OCI-LY7 (cell line): ENCODE data around the gene GNB1L.

ENCODE experiments used
- EZH2phosphoT487 ChIP-seq: fragments of 200-600 bp; sonication (generic); IDR thresholded peaks from 2 replicates; pipeline ENCODE4 v1.6.1; 2018; ENCODE audit warnings: low read depth, borderline replicate concordance, mild to moderate bottlenecking, mixed run types, antibody characterized with exemption, low read length, moderate library complexity, mixed read lengths
- TF ChIP-seq, protein P1 (sequence below): fragments of 200-600 bp; sonication (generic); conservative IDR thresholded peaks from 2 replicates; pipeline ENCODE4 v1.5.1; 2014; ENCODE audit warnings: mild to moderate bottlenecking, antibody characterized with exemption, low read length, moderate library complexity, mixed read lengths

DNA sequence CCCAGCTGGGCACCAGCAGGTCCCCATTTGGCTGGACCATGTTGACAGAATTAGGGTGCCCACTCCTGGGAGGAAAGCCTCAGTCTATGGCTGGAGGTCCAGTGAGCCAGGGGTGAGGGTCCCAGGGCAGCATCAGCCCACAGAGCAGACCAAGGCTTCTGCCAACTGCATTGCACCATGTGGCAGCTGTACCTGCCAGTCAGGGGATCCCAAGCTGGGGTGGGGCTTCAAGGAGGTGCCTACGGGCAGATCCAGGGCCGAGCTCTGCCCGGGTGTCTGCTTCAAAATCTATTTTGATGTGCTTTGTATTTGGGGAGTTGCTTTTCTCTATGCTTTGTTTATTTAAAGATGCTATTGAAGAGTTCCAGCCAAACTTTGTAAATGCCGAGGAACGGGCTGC lies 120.9 kb downstream of the GNB1L start:
- TF ChIP-seq, protein P1, sequence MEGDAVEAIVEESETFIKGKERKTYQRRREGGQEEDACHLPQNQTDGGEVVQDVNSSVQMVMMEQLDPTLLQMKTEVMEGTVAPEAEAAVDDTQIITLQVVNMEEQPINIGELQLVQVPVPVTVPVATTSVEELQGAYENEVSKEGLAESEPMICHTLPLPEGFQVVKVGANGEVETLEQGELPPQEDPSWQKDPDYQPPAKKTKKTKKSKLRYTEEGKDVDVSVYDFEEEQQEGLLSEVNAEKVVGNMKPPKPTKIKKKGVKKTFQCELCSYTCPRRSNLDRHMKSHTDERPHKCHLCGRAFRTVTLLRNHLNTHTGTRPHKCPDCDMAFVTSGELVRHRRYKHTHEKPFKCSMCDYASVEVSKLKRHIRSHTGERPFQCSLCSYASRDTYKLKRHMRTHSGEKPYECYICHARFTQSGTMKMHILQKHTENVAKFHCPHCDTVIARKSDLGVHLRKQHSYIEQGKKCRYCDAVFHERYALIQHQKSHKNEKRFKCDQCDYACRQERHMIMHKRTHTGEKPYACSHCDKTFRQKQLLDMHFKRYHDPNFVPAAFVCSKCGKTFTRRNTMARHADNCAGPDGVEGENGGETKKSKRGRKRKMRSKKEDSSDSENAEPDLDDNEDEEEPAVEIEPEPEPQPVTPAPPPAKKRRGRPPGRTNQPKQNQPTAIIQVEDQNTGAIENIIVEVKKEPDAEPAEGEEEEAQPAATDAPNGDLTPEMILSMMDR = no peak
- no peak for TF ChIP-seq EZH2phosphoT487
